C4-2B (cell line): Measurements from ENCODE around the gene APOL3.

ENCODE experiments used
- CTCF ChIP-seq: fragments of 450-650 bp; conservative IDR thresholded peaks from 2 replicates; pipeline ENCODE4 v1.5.1; 2017; ENCODE audit warnings: mild to moderate bottlenecking
- ZFX ChIP-seq: fragments of 450-650 bp; IDR thresholded peaks from 2 replicates; pipeline ENCODE4 v1.6.1; 2017

- TF ChIP-seq CTCF (no peak), ZFX (no peak)
These were observed 9.5 kb downstream of the APOL3 start for GRCh38 chr22:36151006-36151595.
